ENCODE data around the gene UNC5A.

UNC5A gene

GRCh38 chr5:176816043-176816745, 5.8 kb downstream of the UNC5A start:
- Mint-ChIP-seq H3K4me3 (peak overlapping the region; percentile 70), H3K4me1 (peaks cover 9% of the 10 kb centered on the region), H3K36me3 (ENCODE audit: low read depth) (no peaks in the 10 kb centered on the region), H3K9me3 (no peaks in the 10 kb centered on the region), H3K27me3 (ENCODE audit: low read depth, poor library complexity) (peaks cover 97% of the 10 kb centered on the region), H3K27ac (no peak overlapping the region)
- TF ChIP-seq CTCF (IDR thresholded peaks at IDR 0.05) = no peak
- DNase-seq = no peak

GRCh38 chr5:176816791-176817347, 6.5 kb downstream of the UNC5A start:
- no peak for TF ChIP-seq CTCF (IDR thresholded peaks at IDR 0.05)
- H3K27ac Mint-ChIP-seq = no peak overlapping the region
- H3K4me1 Mint-ChIP-seq = peaks cover 5% of the 10 kb centered on the region
- peak overlapping the region; percentile 70 for H3K4me3 Mint-ChIP-seq
- DNase-seq = no peak
- no peaks in the 10 kb centered on the region for H3K36me3 Mint-ChIP-seq (ENCODE audit: low read depth)
- no peaks in the 10 kb centered on the region for H3K9me3 Mint-ChIP-seq
- H3K27me3 Mint-ChIP-seq (ENCODE audit: low read depth, poor library complexity) = peaks cover 97% of the 10 kb centered on the region

- no peaks in the 10 kb centered on the region for H3K9me3 Mint-ChIP-seq
- H3K36me3 Mint-ChIP-seq (ENCODE audit: low read depth) = no peaks in the 10 kb centered on the region
- peak; percentile 54 for DNase-seq
- H3K27ac Mint-ChIP-seq = no peak overlapping the region
- H3K27me3 Mint-ChIP-seq (ENCODE audit: low read depth, poor library complexity) = peaks cover 97% of the 10 kb centered on the region
- no peak for TF ChIP-seq CTCF (IDR thresholded peaks at IDR 0.05)
- peaks cover 5% of the 10 kb centered on the region for H3K4me1 Mint-ChIP-seq
- H3K4me3 Mint-ChIP-seq = no peak overlapping the region
Observed at GRCh38 chr5:176817369-176817840, 7.0 kb downstream of the UNC5A start.

- no peaks in the 10 kb centered on the region for H3K36me3 Mint-ChIP-seq (ENCODE audit: low read depth)
- peak; percentile 63 for DNase-seq
- peaks cover 97% of the 10 kb centered on the region for H3K27me3 Mint-ChIP-seq (ENCODE audit: low read depth, poor library complexity)
- no peak overlapping the region for H3K27ac Mint-ChIP-seq
- H3K9me3 Mint-ChIP-seq = no peaks in the 10 kb centered on the region
- peaks cover 5% of the 10 kb centered on the region for H3K4me1 Mint-ChIP-seq
- H3K4me3 Mint-ChIP-seq = peak overlapping the region; percentile 58
- peak; percentile 38 for TF ChIP-seq CTCF (IDR thresholded peaks at IDR 0.05)
Observed at GRCh38 chr5:176817841-176818377, 7.5 kb downstream of the UNC5A start.

GRCh38 chr5:176818391-176819098, 8.2 kb downstream of the UNC5A start:
- H3K9me3 Mint-ChIP-seq = no peaks in the 10 kb centered on the region
- H3K4me3 Mint-ChIP-seq = peak overlapping the region; percentile 59
- no peak for DNase-seq
- peaks cover 5% of the 10 kb centered on the region for H3K4me1 Mint-ChIP-seq
- no peaks in the 10 kb centered on the region for H3K36me3 Mint-ChIP-seq (ENCODE audit: low read depth)
- no peak for TF ChIP-seq CTCF (IDR thresholded peaks at IDR 0.05)
- peaks cover 97% of the 10 kb centered on the region for H3K27me3 Mint-ChIP-seq (ENCODE audit: low read depth, poor library complexity)
- no peak overlapping the region for H3K27ac Mint-ChIP-seq
